GM12892 (cell line): ENCODE measurements around the gene IPO5.

Experiments used
- POLR2A ChIP-seq: IDR thresholded peaks from 2 replicates; pipeline ENCODE4 v1.6.1; 2011; ENCODE audit warnings: low read depth, low read length, control low read depth
- POLR2AphosphoS5 ChIP-seq: IDR thresholded peaks from 2 replicates; pipeline ENCODE4 v1.6.1; 2011; ENCODE audit warnings: low read depth, low read length, control low read depth

- TF ChIP-seq POLR2A (no peak), POLR2AphosphoS5 (no peak)
Measured at GRCh38 chr13:98035373-98035772, 81.9 kb downstream of the IPO5 start.
